Vagina (tissue), 2 donors: ENCODE measurements around the gene ACTR1A. TPM values are rescaled to one million over a fixed set of nuclear protein-coding genes. Genes with fewer than 3 reads are reported as not detected.

ENCODE experiments used
- DNase-seq, 2 donors: peaks; one replicate each; pipeline ENCODE4 v3.0.0-alpha.2; 2017; ENCODE audit errors: extremely low spot score in 2 of 2
- H3K27ac ChIP-seq: fragments of 200-600 bp; sonication (generic); one replicate; pipeline ENCODE4 v1.5.1; 2019
- H3K27me3 ChIP-seq: fragments of 200-600 bp; sonication (generic); one replicate; pipeline ENCODE4 v1.5.1; 2019
- H3K36me3 ChIP-seq, 2 donors: fragments of 200-600 bp; sonication (generic); one replicate each; pipeline ENCODE4 v1.5.1; 2017 to 2019
- H3K4me1 ChIP-seq: fragments of 200-600 bp; sonication (generic); one replicate; pipeline ENCODE4 v1.5.1; 2019
- H3K4me3 ChIP-seq, 2 donors: fragments of 200-600 bp; sonication (generic); 1 replicate in 1 of 2; 2 replicates in 1 of 2; pipeline ENCODE4 v1.5.1; 2016 to 2019
- H3K9me3 ChIP-seq: fragments of 200-600 bp; sonication (generic); one replicate; pipeline ENCODE4 v1.5.1; 2019
- POLR2A ChIP-seq, 2 donors: fragments of 450-650 bp; IDR thresholded peaks; one replicate each; pipeline ENCODE4 v1.6.1; 2017; ENCODE audit warnings: antibody characterized with exemption in 2 of 2, mild to moderate bottlenecking in 2 of 2, moderate library complexity in 2 of 2
- POLR2AphosphoS5 ChIP-seq, 2 donors: sonication (generic); formaldehyde crosslinking; IDR thresholded peaks; one replicate each; pipeline ENCODE4 v1.9.0; 2017; ENCODE audit warnings: antibody characterized with exemption in 2 of 2, mild to moderate bottlenecking in 2 of 2, low read depth in 1 of 2; ENCODE audit not compliant: insufficient read depth in 1 of 2
- intact Hi-C: fragments of 100-400 bp; cut with DNase I; formaldehyde crosslinking; loops from one replicate; pipeline ENCODE4 v1.15.1; 2023
- total RNA-seq: library from RNA; depleted of rRNA; stranded (reverse); fragments of >200 nt; gene quantifications from one replicate; pipeline ENCODE4 v1.2.3, GENCODE V29; 2016
- TF ChIP-seq, protein P1 (sequence below), 3 experiments: fragments of 450-650 bp in 2 of 3; fragments of 200-600 bp in 1 of 3; sonication (generic) in 1 of 3; IDR thresholded peaks; one replicate each; pipeline ENCODE4 v1.5.1; 2017 to 2019; ENCODE audit warnings: antibody characterized with exemption in 3 of 3, mild to moderate bottlenecking in 2 of 3, moderate library complexity in 2 of 3

Gene ACTR1A
- total RNA-seq, 1 donor from 2014 or later = 74.2 TPM

DNA sequence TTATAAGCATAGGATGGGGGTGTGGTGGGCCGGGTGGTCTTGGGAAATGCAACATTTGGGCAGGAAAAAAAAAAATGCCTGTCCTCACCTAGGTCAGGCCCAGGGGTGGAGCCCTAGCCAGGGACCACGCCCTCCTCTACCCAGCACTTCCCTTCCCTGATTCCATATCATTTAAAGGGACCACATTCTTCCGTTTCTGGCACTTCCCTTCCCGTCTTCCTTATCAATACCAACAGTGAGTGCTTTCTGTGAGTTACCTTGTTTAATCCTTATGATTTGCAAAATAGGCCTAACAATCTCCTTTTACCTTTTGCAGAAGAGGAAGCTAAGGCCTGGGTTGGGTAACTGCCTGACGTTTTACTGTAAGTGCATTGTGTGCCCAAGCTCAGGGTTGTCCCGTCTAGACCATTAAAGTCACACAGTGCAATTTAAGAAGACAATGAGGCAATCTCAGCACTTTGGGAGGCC, 34.5 kb downstream of the ACTR1A start:
- H3K27ac ChIP-seq = no peak overlapping the region
- no peak for DNase-seq
- H3K9me3 ChIP-seq = no peaks in the 10 kb centered on the region
- H3K4me1 ChIP-seq = no peaks in the 10 kb centered on the region
- no peaks in the 10 kb centered on the region for H3K36me3 ChIP-seq
- TF ChIP-seq POLR2A (IDR thresholded peaks at IDR 0.05) = no peak
- TF ChIP-seq, protein P1, sequence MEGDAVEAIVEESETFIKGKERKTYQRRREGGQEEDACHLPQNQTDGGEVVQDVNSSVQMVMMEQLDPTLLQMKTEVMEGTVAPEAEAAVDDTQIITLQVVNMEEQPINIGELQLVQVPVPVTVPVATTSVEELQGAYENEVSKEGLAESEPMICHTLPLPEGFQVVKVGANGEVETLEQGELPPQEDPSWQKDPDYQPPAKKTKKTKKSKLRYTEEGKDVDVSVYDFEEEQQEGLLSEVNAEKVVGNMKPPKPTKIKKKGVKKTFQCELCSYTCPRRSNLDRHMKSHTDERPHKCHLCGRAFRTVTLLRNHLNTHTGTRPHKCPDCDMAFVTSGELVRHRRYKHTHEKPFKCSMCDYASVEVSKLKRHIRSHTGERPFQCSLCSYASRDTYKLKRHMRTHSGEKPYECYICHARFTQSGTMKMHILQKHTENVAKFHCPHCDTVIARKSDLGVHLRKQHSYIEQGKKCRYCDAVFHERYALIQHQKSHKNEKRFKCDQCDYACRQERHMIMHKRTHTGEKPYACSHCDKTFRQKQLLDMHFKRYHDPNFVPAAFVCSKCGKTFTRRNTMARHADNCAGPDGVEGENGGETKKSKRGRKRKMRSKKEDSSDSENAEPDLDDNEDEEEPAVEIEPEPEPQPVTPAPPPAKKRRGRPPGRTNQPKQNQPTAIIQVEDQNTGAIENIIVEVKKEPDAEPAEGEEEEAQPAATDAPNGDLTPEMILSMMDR (IDR thresholded peaks at IDR 0.05) = no peak
- no peak for TF ChIP-seq POLR2AphosphoS5 (IDR thresholded peaks at IDR 0.05; ENCODE audit: insufficient read depth in 1 of 2, low read depth in 1 of 2)
- H3K27me3 ChIP-seq = no peaks in the 10 kb centered on the region
- H3K4me3 ChIP-seq = no peak overlapping the region
- intact Hi-C loops = no loop called here

DNA sequence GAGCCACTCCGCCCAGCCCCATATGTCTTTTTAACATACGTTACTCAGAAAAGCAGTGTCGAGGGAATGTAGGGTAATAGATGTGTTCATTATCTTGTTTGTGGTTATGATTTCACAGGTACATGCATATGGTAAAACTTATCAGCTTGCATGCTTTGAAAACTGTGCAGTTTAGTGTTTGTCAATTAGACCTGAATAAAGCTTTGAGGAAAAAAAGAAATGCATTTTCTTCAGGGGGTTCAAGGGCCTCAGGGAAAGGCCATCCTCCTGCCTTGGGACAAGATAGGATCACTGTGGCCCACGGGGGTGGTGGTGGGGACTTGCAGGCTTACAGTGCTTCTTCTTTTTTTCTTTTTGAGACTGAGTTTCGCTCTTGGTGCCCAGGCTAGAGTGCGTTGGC, 35.2 kb downstream of the ACTR1A start:
- intact Hi-C loops = no loop called here

DNA sequence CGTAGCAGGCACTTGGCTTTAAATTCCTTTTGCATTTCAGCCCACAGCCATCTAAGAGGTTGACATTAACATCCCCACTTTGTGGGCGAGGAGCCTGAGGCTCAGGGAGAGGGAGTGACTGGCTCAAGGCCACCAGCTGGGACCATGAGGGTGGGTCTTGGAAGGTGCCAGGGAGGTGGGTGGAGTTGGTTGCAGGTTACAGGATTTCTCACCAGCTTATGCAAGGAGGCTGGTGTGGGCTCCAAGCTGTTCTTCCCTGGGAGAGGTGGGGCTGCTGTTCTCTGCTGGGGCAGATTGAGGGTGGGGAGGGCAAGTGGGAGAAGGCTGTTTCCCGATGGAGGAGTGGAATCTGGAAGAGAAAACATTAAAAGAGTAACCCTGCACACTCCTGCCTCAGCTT, 37.0 kb downstream of the ACTR1A start:
- DNase-seq = no peak
- H3K4me3 ChIP-seq = no peak overlapping the region
- no peaks in the 10 kb centered on the region for H3K27me3 ChIP-seq
- intact Hi-C loops = no loop called here
- H3K27ac ChIP-seq = no peak overlapping the region
- peaks cover 7% of the 10 kb centered on the region for H3K4me1 ChIP-seq
- H3K9me3 ChIP-seq = no peaks in the 10 kb centered on the region
- TF ChIP-seq POLR2AphosphoS5 (IDR thresholded peaks at IDR 0.05; ENCODE audit: insufficient read depth in 1 of 2, low read depth in 1 of 2) = no peak
- TF ChIP-seq, protein P1 (IDR thresholded peaks at IDR 0.05) = no peak
- no peak for TF ChIP-seq POLR2A (IDR thresholded peaks at IDR 0.05)
- no peaks in the 10 kb centered on the region for H3K36me3 ChIP-seq

More for the DNA sequence above, 35.2 kb downstream of the ACTR1A start:
- H3K27me3 ChIP-seq = no peaks in the 10 kb centered on the region
- H3K4me3 ChIP-seq = no peak overlapping the region
- no peak for DNase-seq
- no peaks in the 10 kb centered on the region for H3K4me1 ChIP-seq
- H3K9me3 ChIP-seq = no peaks in the 10 kb centered on the region
- H3K27ac ChIP-seq = no peak overlapping the region
- TF ChIP-seq, protein P1 (IDR thresholded peaks at IDR 0.05) = no peak
- TF ChIP-seq POLR2AphosphoS5 (IDR thresholded peaks at IDR 0.05; ENCODE audit: insufficient read depth in 1 of 2, low read depth in 1 of 2) (no peak), POLR2A (IDR thresholded peaks at IDR 0.05) (no peak)
- no peaks in the 10 kb centered on the region for H3K36me3 ChIP-seq

DNA sequence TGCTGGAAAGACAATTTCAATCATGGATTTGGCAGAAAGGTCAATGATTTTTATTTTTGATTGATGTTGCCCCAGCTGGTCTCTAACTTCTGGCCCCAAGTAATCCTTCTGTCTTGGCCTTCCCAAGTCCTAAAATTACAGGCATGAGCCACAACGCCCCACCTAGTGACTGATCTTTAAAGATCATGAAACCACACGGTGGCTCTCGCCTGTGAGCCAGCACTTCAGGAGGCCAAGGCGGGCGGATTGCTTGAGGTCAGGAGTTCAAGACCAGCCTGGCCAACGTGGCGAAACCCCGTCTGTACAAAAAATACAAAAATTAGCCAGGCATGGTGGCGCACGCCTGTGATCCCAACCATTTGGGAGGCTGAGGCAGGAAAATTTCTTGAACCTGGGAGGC, 38.5 kb downstream of the ACTR1A start:
- intact Hi-C loops = no loop called here
- no peak overlapping the region for H3K27ac ChIP-seq
- H3K4me1 ChIP-seq = peaks cover 7% of the 10 kb centered on the region
- no peaks in the 10 kb centered on the region for H3K36me3 ChIP-seq
- no peaks in the 10 kb centered on the region for H3K9me3 ChIP-seq
- TF ChIP-seq, protein P1 (IDR thresholded peaks at IDR 0.05) = no peak
- TF ChIP-seq POLR2A (IDR thresholded peaks at IDR 0.05) (no peak), POLR2AphosphoS5 (IDR thresholded peaks at IDR 0.05; ENCODE audit: insufficient read depth in 1 of 2, low read depth in 1 of 2) (no peak)
- H3K27me3 ChIP-seq = no peaks in the 10 kb centered on the region
- no peak overlapping the region for H3K4me3 ChIP-seq
- no peak for DNase-seq

DNA sequence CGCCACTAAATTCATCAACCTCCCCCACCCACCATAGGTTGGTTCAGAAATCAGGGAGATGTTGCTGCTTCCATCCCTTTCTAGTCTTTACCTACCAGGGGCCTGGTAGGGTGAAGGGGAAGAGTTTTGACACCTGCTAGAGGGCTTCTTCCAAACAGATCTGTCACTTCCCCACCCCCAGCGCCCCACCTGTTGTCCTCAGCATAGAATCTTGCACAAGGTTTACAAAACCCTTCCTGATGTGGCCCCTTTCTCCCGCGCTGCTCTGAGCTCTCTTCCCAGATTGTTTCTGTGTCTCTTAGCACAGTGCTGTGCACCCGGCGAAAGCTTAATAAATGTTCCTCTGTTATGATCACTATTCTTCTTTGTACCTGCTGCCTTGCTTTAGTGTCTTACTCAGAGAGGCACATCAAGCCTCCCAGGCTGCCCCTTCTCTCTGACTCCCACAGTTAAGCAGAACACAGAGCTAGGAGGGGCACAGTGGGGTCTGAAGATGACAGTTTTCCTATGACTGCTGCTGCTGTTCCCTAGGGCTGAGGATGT, 39.9 kb downstream of the ACTR1A start:
- H3K4me3 ChIP-seq = no peak overlapping the region
- no peaks in the 10 kb centered on the region for H3K9me3 ChIP-seq
- H3K27ac ChIP-seq = no peak overlapping the region
- peaks cover 7% of the 10 kb centered on the region for H3K4me1 ChIP-seq
- no peaks in the 10 kb centered on the region for H3K27me3 ChIP-seq
- no peak for DNase-seq
- intact Hi-C loops = no loop called here
- TF ChIP-seq, protein P1 (IDR thresholded peaks at IDR 0.05) = no peak
- no peak for TF ChIP-seq POLR2A (IDR thresholded peaks at IDR 0.05)
- TF ChIP-seq POLR2AphosphoS5 (IDR thresholded peaks at IDR 0.05; ENCODE audit: insufficient read depth in 1 of 2, low read depth in 1 of 2) = no peak
- H3K36me3 ChIP-seq = no peaks in the 10 kb centered on the region
